GM19351 (cell line): ENCODE results near the gene RFT1.
A peak's percentile ranks its signal among the peaks of the same experiment; 100 is the strongest.

Experiments
- ATAC-seq: cut with Tn5 transposase; IDR thresholded peaks from one replicate; pipeline ENCODE4 v1.9.1; 2021; ENCODE audit warnings: mild to moderate bottlenecking, moderate library complexity; ENCODE audit not compliant: unreplicated experiment

Gene RFT1

GRCh38 chr3:53150247-53151085, 20.2 kb upstream of the RFT1 start:
- ATAC-seq, result no peak

DNA sequence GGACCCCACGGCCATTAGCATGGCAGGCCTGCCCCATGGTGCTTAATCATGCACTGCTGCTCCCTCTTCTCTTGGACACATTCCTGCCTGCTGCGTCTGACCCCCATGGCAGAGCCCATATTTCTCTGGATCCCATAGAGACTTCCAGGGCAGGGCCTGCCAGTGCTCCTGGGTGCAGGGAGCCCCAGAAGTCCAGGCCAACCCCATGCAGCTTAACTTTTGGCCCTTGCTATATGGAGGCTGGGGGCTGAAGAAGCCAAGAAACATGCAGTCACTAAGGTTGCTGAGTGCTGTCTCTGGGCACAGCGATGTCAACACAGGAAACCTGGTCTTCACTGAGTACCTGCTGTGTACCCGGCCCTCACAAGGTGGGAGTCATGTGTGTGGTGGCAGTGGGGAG, 19.5 kb upstream of the RFT1 start:
- no peak for ATAC-seq

GRCh38 chr3:53149006-53149690, 18.9 kb upstream of the RFT1 start:
- no peak for ATAC-seq

- no peak for ATAC-seq
Observed at GRCh38 chr3:53147903-53148400, 17.7 kb upstream of the RFT1 start.

GRCh38 chr3:53147151-53147902, 17.1 kb upstream of the RFT1 start:
- no peak for ATAC-seq

DNA sequence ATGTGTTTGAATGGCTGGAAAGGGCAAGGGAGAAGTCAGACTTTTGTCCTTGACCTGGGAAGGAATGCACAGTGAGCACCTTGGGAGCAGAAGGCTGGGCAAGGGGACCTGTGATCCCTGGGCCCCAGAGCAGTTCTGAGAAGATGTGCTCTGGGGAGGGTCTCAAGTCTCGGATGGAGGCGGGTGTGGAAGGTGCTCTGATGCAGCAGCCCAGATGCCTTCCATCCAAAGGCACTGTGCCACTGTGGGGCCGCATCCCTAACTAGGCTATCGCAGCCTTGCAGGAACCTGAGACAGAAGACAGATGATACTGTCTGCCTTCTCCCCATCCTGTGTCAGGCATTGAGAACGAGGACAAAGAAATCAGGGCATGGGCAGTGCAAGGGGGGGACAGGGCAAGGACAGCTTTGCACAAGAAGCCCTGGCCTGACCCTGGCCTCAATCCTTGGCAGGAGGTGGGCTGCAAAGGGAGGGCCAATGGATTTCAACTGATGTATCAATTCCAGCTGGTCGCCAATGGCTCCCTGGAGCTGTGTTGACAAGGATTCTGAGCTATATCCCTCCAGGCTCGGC, 16.2 kb upstream of the RFT1 start:
- no peak for ATAC-seq

- no peak for ATAC-seq
Observed at GRCh38 chr3:53145713-53146080, 15.5 kb upstream of the RFT1 start.

DNA sequence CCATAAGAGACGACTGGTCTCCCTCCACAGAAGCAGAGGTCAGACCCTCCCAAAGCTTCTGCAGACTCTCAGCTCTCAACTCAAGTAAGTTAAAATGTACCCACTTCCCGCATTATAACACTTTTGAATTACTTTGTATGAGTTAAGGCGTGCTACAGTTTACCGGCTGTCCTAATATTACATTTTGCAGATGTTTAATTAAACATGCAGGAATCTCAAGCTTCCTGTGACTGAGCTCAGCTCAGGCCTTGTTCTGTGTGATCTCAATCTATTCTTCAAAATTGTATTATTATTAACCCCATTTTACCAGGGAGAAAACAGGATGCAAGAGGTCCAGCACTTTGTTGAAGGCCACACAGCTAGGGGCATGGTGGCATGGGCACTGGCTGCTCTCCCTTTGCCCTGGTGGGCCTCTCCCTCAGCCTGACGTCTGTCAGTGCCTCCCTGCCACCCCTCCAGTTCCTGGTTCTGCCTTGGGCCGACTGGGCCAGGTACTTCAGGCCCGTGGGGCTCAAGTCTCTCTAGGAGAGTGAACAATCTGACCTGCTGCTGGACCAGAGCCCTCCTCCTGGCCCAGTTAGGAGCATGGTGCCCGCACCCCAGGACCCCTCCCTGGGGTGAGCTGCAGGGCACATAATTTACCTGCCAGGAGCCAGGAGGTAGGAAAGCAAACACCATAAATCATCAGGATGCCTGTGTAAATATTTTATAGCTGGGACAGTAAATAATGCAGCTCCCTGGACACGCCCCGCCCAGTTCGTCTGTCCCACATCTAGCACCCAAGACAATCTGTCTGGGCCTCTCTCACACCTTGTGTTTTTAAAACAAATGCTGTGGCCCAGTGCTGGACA, 14.9 kb upstream of the RFT1 start:
- no peak for ATAC-seq

GRCh38 chr3:53144446-53144845, 14.2 kb upstream of the RFT1 start:
- no peak for ATAC-seq

- ATAC-seq, result no peak
Observed at GRCh38 chr3:53142986-53143385, 12.8 kb upstream of the RFT1 start.

- ATAC-seq, result no peak
Observed at GRCh38 chr3:53140847-53141845, 10.9 kb upstream of the RFT1 start.

- no peak for ATAC-seq
Observed at GRCh38 chr3:53139906-53140846, 9.9 kb upstream of the RFT1 start.

DNA sequence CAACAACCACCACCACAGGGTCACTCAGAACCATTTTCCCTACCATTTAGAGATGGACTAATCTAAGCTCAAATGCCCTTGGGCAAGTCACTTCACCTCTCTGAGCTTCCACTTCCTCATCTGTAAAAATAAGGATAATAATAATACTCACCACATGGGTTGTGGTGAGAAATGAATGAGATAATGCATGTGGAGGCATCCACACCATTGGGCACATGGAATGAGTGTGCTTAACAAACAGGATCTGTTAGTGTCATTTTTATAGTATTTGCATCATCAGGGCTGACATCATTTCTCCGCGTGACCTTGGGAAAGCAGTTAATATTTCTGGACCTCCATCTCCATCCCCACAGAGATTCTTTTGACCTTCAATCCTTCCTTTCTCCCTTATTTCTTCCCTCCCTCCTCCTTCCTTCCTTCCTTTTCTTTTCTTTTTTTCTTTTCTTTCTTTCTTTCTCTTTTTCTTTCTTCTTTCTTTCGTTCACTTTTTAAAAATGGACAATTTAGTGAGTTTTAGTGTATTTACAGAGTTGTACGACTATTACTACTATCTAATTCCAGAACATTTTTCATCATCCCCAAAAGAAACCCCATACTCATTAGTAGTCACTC, 7.7 kb upstream of the RFT1 start:
- no peak for ATAC-seq

DNA sequence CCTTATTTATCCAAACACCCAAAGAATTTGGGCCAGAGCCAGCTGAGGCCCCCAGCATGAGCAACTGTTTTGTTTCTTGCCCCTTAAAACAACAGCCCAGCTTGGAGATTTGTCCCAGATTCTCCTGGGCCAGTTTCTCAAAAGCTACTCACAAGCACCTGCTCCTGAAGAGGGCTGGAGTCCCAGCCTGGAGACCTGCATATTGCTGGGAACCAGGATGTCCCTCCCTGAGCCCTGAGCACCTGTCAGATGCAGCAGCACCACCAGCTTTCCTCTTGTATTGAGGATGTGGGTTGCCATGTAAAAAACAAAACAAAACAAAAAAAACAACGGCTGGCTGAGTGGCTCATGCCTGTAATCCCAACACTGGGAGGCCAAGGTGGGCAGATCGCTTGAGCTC, 7.0 kb upstream of the RFT1 start:
- no peak for ATAC-seq

DNA sequence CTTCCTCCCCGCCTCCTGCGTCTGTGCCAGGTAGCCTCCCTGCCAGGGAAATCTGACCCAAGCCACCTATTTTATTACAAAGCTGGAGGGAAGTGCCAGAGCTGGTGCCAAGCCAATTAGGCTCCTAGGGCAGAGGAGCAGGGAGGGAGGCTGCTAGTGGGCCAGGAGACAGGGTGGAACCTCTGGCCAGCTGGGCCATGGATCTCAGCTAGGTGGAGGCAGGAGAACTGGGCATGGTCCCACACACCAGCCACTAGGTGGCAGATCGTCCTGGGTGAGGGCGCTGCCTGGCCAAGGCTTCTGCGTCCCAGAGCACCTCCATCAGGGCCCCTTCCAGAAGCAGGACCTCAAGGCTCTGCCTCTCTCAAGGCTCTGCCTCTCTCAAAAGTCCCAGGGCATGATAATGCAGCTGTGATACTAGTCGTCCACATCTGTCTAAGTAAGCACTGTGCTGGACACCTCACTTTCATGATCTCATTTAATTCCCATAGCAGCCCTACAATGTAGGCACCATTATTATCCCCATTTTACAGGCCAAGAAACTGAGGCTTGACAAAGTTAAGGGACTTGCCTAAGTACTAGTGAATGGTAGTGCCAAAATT, 4.5 kb upstream of the RFT1 start:
- ATAC-seq, result peak; percentile 64

DNA sequence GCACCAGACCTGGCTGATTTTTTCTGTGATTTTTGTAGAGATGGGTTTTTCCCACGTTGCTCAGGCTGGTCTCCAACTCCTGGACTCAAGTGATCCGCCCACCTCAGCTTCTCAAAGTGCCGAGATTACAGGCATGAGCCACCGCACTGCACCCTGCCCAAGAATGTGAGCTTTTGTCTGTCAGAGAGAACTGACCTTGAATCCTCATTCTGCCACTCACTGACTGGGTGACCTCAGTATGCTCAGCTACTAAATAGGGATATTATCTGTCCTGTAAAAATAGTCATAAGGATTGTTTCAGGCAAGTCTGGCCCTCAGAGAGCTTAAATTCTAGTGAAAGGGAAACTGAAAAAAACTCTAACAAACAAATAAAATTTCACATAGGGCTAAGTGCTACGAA, 2.1 kb upstream of the RFT1 start:
- ATAC-seq, result no peak

DNA sequence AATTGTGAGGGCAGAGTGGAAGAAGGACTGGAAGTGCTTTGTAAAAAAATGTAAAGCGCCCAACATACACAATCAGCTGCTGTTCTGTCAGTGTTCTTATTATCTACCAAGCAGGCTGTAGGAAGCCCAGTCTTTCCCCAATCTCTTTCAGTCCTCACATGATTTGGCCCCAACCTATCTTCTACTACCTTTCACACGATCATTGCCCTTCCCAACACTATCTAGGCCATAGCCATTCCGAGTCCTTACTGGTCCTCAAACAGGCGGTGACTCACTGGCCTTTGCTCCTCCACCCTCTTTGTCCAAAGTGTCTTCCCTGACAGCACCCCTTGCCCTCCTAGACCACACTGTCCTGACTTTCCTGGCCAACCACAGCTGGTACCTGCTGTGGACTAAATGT, 861 bp upstream of the RFT1 start:
- no peak for ATAC-seq
